Occipital lobe (tissue), 2 donors: ENCODE data around the gene MRPL11. TPM values are rescaled to one million over a fixed set of nuclear protein-coding genes. Genes with fewer than 3 reads are reported as not detected.
"Not testable (repeated sequence)": the region's sequence is repeated elsewhere in the genome, so short reads cannot be mapped to it uniquely, and the experiment has no call there.

Source experiments
- DNase-seq: peaks from one replicate; lab custom pipeline; 2025; lab: John Stamatoyannopoulos, UW
- total RNA-seq: library from RNA; depleted of rRNA; stranded (reverse); fragments of >200 nt; gene quantifications from one replicate; pipeline ENCODE4 v1.2.3, GENCODE V29; 2014

MRPL11 gene
- total RNA-seq, 1 donor from 2014 or later: 13.9 TPM

DNA sequence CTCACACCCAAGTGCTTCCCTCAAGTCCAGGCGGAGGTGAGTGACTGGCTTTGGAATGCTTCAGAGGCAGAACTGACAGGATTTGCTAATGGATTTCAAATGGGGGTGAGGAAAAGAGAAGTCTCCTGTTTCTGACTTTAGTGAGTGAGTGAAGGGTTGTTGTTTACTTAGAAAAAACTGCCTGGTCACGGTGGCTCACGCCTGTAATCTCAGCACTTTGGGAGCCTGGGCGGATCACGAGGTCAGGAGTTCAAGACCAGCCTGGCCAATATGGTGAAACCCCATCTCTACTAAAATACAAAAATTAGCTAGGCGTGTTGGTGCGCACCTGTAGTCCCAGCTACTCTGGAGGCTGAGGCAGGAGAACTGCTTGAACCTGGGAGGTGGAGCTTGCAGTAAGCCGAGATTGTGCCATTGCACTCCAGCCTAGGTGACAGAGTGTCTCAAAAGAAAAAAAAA is 6.7 kb downstream of the MRPL11 start:
- not testable (repeated sequence) for DNase-seq

DNA sequence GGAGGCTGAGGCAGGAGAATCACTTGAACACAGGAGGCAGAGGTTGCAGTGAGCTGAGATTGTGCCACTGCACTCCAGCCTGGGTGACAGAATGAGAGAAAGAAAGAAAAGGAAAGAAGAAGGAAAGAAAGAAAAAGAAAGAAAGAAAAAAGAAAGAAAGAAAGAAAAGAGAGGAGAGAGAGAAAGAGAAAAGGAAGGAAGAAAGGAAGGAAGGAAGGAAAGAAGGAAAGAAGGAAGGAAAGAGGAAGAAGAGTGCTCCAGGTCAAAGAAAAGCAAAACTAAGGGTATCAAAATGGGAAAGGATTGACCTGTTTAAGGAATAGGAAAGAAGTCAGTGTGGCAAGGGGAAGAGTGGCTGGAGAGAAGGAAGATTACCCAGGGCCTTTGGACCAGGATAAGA is 7.4 kb downstream of the MRPL11 start:
- DNase-seq: not testable (repeated sequence)

GRCh38 chr11:66429983-66430602 is 8.6 kb downstream of the MRPL11 start:
- DNase-seq: peak; percentile 69

GRCh38 chr11:66428933-66429332 is 9.7 kb downstream of the MRPL11 start:
- DNase-seq: no peak

DNA sequence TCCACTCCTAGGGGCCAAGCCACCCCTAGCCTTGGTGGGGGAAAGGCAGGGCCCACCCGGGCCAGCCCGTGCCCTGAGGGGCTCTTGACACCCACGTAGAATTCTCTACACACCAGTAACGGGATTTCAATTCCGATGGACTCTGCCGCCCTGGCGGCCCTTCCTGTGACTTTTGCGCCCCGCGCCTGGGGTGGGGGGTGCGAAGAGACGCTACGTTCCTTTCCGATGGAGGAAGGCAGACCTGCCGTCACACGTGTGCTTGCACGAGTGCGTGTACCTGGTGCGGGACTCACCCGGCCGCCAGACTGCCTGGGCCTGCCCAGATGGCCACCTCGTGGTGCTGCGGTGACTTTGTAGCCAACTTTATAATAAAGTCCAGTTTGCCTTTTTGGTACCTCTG is 12.3 kb downstream of the MRPL11 start:
- DNase-seq: no peak

- DNase-seq: peak; percentile 56
Measured at GRCh38 chr11:66421492-66422205, 17.0 kb downstream of the MRPL11 start.

GRCh38 chr11:66420671-66421476 is 17.8 kb downstream of the MRPL11 start, which contains the start of gene NPAS4:
NPAS4 (plus strand) TSS chr11:66421035; CDS start chr11:66421180, 145 bp downstream.
- peak; percentile 48 for DNase-seq

DNA sequence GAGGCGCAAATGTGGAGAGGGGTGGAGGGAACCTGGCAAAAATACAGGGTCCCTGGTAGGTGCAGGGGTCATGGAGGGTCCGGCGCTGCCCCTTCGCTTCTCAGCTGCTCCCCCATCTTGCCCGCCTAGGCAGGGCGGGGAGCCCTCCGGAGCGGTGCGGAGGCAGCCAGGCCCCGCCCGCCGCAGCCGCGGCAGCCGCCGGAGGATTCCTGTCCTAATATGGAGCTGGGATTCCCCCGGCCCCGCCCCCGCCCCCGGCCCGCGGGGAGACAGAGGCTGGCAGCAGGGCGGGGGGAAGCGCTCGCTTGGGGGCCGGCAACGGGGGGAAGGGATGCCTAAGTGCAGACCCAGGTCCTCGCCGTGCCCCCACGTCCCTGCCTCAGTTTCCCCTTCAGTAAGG is 18.8 kb downstream of the MRPL11 start:
- DNase-seq: no peak

DNA sequence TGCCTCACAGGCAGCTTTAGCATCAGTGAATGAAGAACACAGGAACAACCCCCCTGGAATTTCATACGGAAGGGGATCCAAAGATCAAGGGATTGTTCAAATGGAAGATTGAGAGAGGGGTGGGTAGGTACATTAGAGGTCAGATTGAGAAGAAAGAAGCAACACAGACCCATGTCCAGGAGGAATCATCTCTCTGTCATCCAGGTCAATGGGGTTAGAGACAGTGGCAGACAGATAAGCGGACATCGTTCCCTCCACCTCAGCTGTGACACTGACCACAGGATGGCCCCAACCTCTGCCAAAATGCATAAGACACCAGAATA is 19.7 kb downstream of the MRPL11 start:
- no peak for DNase-seq

DNA sequence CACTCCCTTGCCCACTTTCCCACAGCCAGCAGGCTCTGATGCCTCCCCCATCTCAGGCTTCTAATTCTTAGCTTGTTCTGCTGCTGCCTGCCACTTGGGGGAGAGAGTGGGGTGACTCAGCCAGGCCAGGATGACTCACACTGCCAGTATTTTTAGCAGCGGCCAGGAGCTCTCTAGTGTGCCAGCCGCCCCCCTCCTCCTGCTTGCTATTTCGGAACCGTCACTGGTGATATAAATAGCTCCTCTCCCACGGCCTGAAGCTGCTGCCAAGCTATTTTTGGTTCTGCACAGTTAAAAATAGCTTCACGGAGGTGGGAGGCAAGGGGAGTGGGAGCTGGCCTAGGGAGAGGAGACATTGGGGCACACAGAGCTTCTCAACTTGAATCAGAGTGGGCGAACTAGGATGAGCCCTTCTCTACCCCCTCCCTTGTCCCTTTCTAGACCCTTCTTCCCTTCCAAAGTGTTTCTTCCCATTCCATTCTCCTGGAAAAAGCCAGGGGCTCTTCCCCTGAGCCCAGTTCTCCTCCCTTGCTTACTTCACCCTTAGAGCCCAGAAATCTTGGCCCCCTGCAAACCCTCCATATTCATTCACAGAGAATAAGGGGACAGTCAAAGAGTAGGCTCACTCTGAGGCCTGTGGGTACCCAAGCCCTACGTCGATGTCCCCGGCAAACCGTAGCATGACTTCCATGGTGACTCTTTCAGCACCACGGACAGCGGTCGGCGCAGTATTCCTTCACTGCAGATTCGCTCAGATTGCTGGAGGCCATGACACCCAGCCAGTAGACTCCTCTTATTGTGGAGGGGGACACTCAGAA is 20.3 kb downstream of the MRPL11 start:
- DNase-seq: peak; percentile 83

GRCh38 chr11:66417000-66417399 is 21.6 kb downstream of the MRPL11 start:
- DNase-seq: peak; percentile 73

DNA sequence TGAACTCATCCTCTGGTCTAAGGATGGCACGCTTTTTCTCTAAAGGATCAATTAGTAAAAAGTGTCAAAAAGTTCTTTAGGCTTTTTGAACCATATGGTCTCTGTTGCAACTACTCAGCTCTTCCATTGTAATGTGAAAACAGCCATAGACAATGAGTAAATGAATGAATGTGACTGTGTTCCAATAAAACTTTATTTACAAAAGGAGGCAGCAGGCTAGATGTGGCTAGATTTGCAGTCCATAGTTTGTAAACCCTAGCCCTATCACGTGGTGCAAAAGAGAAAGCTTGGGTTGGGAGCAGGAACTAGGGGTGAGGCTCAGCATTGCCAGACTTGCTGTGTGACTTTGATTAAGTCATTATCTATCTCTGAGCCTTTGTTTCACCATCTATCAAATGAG is 23.2 kb downstream of the MRPL11 start:
- DNase-seq: no peak

GRCh38 chr11:66414120-66414934 is 24.3 kb downstream of the MRPL11 start:
- no peak for DNase-seq

- DNase-seq: no peak
Measured at GRCh38 chr11:66413167-66413566, 25.5 kb downstream of the MRPL11 start.

GRCh38 chr11:66412110-66412509 is 26.5 kb downstream of the MRPL11 start:
- no peak for DNase-seq

- DNase-seq: no peak
Measured at GRCh38 chr11:66411323-66411722, 27.3 kb downstream of the MRPL11 start.

- no peak for DNase-seq
Measured at GRCh38 chr11:66410191-66410590, 28.5 kb downstream of the MRPL11 start.

GRCh38 chr11:66409226-66409625 is 29.4 kb downstream of the MRPL11 start:
- DNase-seq: no peak

DNA sequence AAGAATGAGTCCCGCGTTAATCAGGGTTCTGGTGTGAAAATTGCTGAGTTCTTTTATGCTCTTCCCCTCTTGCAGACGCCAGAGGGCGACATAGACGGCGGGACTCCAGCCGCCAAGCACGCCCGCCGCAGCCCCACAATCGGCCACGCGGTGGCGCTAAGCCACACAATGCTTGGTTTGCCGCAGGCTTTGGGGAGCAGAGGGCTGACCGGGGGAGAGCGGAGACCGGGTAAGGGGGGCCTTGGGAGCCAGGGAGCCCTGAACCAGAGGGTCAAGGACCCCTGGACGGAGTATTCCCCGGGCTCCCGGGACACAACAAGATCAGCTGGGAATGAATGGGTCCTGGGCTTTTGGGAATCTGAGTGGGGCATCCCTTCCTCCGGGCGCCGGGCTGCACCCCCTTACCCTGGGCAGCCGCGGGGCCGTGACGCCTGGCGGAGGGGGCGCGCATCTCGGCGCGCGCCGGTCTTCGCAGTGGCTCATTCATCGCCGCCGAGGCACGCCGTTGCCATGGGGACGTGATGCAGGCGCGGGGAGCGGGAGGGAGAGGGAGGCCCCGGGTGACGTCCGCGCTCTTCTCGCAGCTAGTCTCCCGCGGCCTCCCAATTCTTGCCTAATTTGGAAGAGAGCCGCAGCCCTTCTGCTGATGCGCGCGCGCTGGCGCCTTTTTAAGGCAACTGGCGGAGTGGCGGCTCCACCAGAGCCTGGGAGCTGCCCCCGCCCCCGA is 30.0 kb downstream of the MRPL11 start:
- DNase-seq: peak; percentile 86

DNA sequence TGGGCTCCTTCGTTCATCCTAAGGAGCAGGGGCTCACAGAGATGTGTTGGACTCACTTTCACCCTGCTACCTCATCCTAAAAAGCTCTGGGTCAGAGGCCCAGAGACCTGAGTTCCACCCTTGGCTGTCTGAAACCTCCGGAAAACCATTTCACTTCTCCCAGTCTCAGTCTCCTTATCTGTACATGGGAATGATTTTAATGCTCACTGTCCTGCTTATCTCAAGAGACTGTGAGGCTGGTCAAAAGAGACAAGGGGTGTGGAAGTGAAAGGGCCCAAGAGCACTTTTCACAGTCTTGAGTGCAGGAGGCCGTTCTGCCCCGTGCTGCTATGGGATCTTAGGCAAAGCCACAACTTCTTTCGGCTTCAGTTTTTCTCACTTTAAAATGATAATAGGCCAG is 31.0 kb downstream of the MRPL11 start:
- no peak for DNase-seq
